HG02571 (cell line): Measurements from ENCODE around the gene KCNA3.

Source experiments
- ATAC-seq: cut with Tn5 transposase; IDR thresholded peaks from one replicate; pipeline ENCODE4 v1.9.1; 2021; ENCODE audit warnings: mild to moderate bottlenecking, moderate library complexity; ENCODE audit not compliant: unreplicated experiment

KCNA3 gene

GRCh38 chr1:110639724-110640386 lies 34.9 kb downstream of the KCNA3 start:
- no peak for ATAC-seq

- no peak for ATAC-seq
Measured at GRCh38 chr1:110638556-110638955, 36.2 kb downstream of the KCNA3 start.

DNA sequence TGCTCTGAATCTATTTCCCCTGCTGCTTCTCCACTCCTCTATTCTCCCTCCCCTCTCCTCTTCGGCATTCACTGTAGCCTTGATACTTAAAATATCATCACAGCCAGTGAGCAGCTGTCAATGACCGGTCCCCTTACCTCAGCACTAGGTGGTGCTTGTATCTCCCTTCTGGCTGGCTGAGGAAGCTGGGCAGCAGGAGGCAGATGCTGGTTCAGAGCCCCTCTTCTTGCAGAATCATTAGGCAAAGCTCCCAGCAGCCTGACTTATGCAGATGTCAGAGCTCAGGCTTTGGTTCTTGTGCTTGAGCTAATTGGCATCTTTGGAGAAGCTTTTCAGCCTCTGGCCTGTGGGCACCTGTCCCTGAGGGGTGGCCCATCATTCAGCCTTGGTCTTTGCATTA lies 36.7 kb downstream of the KCNA3 start:
- ATAC-seq: no peak

DNA sequence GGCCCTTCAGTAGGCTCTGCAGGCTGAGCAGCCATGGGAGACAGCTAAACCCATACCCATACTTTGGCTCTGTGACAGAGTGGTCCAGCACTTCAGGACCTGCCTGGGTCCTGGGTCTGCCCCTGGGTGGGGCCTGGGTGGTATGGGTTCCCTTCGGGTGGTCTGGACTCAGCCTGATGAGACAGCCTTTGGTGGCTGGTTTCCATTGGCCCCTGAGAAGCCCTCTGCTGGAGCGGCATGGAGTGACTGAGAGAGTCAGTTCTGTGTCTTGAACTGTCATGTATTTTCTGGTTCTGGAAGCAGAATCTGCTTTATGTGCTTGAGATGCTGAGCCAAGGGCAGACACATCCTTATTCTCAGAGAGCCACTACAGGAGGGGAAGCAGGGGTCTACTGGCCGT lies 37.3 kb downstream of the KCNA3 start:
- no peak for ATAC-seq

- ATAC-seq: no peak
Measured at GRCh38 chr1:110636149-110636935, 38.4 kb downstream of the KCNA3 start.

GRCh38 chr1:110635434-110635833 lies 39.3 kb downstream of the KCNA3 start:
- ATAC-seq: no peak

- peak; percentile 63 for ATAC-seq
Measured at GRCh38 chr1:110634455-110635311, 40.1 kb downstream of the KCNA3 start.

DNA sequence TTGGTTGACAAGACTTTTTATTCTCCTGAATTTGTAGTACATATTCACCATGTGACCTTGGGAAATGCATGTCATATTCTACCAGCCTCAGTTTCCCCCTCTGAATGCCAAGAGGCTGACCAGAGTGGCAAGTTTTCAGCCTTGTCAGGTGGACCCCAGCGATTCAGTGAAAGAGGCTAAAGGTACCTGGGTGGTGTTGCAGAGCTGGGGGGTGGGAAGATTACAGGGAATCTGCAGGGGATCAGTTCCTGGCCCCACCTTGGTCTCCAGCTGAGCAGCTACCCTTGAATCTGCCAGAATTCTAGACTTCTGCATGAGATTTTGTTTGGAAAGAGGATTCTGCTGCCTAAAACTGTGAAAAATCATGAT lies 40.7 kb downstream of the KCNA3 start:
- ATAC-seq: no peak

DNA sequence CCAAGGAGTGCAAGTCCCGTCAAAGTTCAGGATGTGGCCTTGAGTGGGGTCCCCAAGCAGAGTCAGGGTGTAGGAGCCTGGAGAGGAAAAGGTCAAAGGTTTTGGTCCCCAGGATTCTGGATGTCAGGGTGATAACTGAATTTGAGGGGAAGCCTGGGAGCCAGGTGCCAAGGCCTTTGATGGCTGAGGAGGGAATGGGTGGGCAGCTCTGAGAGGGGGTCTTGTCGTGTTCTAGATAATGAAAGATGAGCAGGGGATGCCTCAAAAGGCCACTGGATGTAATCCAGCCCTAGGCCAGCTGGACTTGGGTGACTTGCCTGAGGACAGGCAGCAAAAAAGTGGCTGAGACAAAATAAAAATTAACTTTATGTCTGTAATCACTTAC lies 41.1 kb downstream of the KCNA3 start:
- ATAC-seq: no peak

DNA sequence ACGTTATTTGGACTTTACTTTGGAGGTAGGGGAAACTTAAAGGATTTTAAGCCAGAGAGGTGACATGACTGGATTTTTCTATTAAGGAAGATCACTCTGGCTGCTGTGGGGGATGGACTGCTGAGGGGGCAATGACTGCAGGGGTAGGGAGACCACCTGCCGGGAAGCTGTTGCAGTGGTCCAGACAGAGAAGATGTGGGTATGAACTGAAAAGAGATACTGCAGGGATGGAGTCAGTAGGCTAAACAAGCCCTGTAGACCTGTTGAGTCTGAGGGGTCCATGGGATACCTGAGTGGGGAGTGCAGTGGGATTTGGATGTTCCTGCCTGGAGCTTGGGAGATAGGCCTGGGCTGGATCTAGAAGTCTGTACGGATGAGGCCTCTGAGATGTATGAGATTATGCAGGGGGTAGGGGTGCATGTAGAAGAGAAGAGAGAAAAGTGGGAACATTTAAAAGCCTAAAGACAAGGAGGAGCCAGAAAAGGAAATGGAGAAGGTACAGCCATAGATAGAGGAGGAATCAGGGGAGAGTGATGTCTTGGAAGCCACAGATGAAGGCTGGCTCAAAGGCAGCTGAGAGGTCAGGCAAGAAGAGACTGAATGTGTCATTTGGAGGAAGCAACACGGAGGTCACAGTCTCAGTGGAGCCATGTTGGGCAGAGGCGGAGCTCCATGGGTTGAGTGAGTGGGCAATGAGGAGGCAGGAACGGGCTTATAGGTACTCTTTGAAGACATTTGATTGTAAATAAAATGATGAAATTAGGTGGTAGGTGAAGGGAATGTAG lies 42.7 kb downstream of the KCNA3 start:
- ATAC-seq: no peak

DNA sequence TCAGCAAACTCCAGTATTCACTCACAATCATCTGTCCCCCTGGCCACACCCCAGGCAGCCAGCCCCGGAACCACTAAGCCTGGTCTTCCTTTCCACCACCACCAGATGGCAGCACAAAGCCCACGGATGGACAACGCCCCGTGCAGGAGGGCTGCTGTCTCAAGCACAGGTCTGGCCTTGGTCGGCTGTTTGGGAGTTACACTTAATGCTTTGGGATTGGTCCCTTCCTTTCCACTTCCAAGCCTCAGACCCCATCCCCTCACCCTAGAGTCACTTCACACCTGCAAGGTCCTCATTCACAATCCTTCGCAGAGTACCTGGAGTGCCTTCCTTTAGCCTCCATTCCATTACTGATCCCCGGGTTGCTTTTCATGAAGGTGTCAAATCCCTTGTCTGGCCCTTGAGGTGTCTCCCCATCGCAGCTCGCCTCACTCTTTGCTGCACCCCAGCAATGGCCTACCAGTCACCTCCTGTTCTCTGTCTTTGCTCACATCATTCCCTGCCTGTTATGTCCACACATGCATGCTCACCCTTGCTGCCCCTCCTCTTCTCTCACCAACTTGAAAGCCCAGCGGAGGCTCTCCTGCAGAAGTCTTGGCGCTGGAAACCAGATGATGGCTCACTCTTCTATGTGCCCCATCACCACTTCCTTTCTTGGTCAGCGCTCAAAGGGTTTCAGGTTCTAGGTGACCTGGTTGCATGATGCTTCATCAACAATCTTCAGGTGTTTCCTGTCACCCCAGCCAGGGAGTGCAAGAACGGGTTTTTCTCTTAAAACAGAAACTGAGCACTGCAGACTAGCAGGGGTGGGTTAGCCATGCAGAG lies 43.7 kb downstream of the KCNA3 start:
- ATAC-seq: peak; percentile 46

DNA sequence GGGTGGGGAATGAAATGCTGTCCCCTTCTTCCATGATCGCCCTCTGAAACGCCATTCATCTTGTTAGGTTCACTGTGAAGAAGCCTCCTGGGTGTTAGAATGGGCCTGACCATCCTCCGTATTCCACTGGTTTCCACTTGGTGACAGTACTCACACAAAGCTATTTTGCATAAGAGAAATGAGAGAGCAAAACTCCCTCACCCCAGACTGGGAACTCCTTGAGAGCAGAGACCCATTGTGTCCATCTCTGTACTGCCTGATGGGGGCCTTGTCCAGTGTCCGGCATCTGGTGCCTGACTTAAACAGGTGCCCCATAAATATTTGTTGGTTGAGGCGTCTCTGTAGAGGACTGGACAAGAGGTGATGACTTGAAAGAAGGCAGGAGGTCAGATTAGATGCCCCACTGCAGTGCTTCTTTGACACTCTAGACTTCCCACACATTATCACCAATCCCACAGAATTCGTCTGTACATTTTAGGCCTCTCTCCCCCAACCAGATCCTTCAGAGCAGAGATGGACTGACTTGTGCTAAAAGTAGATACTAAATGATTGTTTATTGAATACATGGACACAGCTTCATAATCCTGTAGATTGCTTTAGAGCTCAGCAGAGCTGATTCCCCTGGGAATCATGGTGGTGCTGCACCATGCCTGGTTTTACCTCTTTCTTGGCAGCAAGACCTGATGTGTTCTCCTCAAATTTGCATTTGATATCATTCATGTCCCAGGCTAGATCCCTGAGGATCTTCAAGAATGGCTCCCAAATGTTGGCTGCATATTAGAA lies 46.2 kb downstream of the KCNA3 start:
- ATAC-seq: no peak

- no peak for ATAC-seq
Measured at GRCh38 chr1:110627764-110628163, 47.0 kb downstream of the KCNA3 start.

- ATAC-seq: no peak
Measured at GRCh38 chr1:110626889-110627288, 47.9 kb downstream of the KCNA3 start.
